ENCODE results near the gene GNG12.

GNG12 gene

DNA sequence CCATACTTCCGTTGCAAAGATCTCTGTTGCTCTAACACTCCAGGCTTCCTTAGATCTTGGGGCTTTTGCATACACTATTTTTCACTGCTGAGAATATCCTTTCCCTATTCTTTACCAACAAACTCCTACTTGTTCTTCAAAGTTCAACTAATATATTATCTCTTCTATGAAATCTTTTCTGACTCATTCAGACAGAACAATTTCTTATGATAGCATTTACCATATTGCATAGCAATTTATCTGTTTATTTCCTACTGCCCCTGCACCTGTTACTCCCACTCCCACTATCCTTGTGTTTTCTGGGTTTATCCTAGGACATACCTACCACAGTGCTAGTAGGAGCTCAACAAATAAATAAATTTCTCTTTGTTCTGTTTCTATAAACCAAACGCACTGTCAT is 137.3 kb downstream of the GNG12 start:
- DNase-seq = no peak

DNA sequence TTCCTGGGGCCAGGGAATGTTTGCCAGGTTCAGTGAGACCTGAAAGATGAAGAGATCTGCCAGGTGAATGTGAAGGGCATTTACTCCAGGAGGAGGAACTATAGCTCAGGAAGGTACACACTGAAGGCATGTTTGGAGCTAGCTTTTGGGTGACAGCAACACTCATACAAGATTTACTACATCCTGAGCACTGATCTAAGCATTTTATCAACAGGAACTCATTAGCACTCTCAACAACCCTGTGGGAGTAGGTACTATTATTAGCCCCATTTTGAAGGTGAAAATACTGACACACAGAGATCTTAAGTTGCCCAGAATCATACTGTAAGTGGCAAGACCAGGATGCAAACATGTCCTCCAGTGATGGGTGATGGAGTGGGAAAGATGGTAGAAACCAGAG is 141.6 kb downstream of the GNG12 start:
- DNase-seq = no peak

DNA sequence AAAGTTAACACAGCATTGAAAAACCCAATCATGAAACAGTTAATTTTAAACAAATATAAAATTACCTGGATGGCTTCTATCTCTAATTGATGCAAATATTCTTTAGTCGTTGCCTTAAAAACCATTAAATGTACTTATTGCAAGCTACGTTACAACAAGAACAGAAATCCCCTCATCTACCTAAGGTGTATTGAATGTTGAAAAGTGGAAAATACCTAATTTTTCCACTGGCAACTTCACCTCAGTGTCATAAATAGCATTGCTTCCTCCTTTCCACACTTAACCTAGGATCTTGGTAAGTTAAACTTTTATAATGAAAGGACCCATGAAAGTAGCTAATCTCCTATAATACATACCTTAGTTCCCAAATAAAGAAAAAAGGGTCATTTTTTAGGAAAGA is 142.9 kb downstream of the GNG12 start:
- DNase-seq = no peak

DNA sequence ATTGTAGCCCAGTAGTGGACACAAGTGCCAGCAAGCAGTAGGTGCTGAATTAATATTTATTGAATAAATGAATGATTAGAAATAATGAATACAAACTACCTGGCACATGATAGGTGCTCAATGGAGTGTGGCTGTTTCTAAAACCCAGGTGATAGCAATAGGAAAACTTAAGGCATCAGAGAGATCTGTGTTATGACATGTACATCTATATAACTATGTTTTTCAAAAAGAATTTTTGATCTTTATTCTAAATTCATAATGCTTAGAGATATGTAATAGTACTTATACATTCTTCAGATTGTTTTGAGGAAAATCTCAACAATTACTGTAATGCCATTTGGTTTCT is 143.3 kb downstream of the GNG12 start:
- no peak for DNase-seq

DNA sequence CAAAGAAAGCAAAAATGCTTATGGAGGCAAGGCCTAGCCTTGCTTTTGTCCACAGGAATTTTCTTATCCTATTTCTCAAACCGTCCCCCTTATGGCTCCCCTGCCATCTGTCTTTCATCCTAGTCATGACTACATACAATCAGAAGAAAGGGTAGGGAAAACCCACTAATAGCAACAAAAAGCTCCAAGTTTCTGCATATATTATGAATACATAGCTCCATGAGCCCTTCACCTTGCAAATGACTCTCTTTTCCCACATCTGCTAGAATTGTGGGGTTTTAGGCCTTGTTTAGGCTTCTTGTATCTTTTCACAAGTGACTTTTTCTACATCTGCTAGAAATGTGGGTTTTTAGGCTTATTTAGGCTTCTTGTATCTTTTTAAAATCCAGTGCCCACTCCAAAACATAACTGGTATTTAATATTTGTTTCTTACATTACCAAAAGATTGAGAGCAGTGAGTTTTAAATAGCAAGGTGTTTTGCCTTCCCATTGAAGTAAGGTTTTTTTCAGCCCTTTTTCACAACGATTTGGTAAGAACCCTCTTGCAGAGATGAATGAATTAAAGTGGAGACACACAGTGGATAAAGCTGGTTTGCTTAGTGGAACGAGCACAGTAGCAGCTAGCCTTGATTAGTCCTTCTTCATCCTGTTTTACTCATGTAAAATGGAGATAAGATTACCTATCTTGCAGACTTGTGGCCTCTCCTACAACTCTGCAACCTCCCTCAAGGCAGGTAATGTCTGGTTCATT is 143.8 kb downstream of the GNG12 start:
- no peak for DNase-seq

DNA sequence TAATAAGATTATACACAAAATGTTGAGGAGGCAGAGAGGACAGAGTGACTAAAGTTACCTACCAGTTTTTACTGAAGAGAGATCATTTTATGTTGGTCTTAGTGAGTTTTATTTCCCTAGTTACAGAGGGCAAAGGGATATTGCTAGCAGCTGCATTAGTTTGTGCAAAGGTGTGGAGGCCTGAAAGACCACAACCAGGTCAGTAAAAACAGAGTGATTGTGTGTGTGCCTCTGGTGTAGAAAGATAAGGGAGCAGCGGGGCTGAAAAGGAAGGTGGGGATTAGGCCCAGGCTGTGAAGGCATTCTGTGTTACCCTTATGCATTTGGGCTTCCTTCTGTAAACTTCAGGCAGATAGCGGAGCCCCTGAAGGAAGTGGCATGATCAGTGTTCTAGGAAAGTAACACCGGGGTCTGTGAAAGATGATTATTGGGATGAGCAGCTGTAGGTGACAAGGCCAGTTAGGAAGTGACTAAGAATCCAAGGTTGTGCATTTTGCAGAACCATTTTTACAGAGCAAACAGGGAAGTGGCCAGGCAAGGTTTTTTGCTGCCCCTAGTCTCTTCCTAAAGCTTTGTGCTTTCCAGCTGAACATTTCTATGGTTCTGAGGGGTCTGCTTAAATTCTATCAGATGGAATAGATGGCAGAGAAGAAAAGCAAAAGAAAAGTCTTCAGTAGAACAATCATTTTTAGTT is 144.6 kb downstream of the GNG12 start:
- peak; percentile 40 for DNase-seq

DNA sequence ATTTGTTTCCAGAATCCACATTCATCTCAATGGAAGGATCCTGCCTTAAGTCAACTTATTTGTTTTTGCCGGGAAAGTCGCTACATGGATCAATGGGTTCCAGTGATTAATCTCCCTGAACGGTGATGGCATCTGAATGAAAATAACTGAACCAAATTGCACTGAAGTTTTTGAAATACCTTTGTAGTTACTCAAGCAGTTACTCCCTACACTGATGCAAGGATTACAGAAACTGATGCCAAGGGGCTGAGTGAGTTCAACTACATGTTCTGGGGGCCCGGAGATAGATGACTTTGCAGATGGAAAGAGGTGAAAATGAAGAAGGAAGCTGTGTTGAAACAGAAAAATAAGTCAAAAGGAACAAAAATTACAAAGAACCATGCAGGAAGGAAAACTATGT is 145.6 kb downstream of the GNG12 start:
- DNase-seq = no peak

DNA sequence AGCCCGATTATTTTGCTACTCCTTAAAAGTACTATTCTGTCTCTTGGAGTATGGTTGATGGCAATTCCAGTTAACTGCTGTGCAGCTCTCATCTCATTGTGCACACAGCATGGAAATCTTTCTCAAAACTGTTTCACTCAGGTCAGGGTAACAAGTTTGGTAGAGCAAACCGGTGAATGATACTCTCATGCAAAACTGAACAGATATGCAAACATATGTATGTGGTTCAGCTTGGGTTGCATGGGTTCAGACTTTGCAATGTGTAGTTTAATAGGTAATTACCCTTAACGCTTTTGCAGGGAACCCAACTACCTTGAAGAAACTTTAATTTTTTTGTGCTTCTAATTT is 146.1 kb downstream of the GNG12 start:
- no peak for DNase-seq

DNA sequence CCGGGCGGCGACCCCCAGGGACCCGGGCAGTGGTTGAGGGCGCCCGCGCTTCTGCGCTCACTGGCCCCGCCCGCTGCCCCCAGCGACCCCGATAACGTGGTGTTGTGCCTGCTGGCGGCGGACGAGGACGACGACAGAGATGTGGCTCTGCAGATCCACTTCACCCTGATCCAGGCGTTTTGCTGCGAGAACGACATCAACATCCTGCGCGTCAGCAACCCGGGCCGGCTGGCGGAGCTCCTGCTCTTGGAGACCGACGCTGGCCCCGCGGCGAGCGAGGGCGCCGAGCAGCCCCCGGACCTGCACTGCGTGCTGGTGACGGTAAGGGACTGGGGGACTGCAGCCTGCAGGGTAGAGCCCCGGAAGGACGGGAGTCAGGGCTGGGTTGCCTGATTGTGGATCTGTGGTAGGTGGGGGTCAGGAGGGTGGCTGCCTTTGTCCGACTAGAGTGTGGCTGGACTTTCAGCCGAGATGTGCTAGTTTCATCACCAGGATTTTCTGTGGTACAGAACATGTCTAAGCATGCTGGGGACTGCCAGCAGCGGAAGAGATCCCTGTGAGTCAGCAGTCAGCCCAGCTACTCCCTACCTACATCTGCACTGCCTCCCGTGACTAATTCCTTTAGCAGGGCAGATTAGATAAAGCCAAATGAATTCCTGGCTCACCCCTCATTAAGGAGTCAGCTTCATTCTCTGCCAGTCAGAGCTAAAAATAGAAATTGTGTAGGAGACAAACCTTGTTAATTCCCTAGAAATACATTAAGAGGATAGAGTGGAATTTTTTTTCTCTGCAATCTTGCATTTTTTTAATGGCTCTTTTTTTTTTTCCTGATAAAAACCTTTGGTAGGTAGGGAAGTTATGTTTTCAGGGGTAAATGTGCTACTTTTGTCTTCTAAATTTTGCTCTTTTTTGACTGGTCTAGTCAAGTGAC is 146.7 kb downstream of the GNG12 start:
- DNase-seq = peak; percentile 46

DNA sequence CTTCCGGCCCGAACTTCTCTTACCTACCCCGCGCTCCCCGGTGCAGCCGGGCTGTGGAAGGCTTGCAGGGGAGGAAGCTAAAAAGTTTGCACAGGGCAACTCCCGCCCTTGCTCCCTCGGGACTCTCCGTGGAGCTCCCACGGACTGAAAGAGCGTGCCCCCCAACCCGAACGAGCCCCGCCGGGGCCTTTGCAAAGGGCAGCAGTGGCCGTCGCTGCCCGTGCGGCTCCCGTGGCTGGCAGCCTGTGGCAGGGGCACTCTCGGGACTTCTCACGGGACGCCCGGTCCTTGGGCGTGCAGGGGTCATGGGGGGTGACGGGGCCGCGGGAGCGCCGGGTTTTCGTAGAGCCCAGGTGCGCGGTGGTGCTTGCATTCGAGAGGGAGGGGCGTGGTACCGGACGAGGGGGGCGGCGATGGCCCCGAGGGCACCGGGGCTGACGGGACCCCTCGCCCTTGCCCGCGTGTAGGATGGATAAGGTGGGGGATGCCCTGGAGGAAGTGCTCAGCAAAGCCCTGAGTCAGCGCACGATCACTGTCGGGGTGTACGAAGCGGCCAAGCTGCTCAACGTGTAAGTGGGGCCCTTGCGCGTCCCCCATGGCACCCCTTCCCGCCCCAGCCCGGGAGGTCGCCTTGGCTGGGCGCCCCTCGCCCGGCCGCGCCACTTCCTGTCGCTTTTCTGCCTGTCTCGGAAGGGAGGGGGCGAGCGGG is 147.6 kb downstream of the GNG12 start:
- peak; percentile 10 for DNase-seq

DNA sequence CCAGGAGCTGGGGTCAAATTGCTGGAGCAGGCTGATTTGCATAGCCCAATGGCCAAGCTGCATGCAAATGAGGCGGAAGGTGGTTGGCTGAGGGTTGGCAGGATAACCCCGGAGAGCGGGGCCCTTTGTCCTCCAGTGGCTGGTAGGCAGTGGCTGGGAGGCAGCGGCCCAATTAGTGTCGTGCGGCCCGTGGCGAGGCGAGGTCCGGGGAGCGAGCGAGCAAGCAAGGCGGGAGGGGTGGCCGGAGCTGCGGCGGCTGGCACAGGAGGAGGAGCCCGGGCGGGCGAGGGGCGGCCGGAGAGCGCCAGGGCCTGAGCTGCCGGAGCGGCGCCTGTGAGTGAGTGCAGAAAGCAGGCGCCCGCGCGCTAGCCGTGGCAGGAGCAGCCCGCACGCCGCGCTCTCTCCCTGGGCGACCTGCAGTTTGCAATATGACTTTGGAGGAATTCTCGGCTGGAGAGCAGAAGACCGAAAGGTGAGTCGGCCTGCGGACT is 148.2 kb downstream of the GNG12 start, which contains the start of gene GADD45A:
GADD45A (plus strand) TSS at position 135 of the 491 bp plus-strand sequence; CDS start at position 429, 294 bp downstream.
- peak; percentile 89 for DNase-seq

DNA sequence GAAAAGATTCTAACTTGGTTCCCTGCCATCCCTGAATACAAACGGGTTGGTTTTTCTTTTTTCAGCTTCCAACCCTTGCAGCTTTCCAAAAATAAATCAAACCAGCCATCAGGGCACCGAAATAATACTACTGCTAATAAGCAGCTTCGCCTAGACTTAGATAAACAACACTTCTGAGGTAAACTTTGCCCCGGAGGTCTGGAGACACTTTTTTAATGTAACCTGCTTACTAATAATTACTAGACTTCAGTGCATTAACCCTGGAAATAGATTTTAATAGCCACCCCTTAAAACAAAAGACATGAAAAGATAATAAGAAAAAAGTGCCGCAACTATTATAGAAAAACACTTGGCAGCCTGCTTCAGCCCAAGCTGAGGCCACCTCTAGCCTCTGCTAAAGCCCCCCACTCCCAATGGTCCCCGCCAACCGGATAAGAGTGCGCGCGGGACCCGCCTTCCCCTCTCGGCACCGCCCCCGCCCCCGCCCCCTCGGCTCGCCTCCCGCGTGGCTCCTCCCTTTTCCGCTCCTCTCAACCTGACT is 148.7 kb downstream of the GNG12 start:
- no peak for DNase-seq

DNA sequence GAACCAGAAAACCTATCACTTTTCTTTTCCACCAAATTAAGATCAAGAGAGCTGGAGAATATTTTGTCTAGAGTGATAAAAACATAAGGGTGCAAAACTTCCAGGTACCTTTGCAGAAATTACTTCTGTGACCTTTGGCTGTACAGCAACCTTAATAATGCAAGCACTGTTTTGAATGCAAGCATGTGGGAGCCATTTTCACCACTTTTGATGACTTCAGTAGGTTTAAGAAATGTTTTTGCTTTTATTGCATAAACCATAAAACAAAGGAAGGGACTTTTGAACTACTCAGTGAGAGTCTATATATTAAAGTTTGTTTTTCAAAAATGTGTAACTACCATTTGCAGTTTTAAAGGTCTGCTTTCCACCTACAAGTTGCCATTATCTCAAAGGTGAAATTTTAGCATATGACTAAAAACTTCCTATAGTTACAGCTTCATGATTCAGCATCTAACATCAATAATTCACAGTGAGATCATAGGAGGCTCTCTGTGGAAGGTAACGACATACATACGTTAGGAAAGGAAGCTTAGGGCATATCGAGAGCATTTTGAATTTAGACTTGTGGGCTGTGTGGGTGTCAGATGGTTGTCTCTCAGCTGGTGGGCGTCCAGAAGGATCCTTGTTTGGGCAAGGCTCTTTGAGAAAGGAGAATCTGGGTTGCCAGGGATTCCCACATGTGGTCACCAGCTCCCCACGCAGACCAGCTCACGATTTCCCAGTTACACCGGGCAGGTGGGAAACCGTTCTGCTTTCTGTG is 149.3 kb downstream of the GNG12 start:
- DNase-seq = no peak

DNA sequence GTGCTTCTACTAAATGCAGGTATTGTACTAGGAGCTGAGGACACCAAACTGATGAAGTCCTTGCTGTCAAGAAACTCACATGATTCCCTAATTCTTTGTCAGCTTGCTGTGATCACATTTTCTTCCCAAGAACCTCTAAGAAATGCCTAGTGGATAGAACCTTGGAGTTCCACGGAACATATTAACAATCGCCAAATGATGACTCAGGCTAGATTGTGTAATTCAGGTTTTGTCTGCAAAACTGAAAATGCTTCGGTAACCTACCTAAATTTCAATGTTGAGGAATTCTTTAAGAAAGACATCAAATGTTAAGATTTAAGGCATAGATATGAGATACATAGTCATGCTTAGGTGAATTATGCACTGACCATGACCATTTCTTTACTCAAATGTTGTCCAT is 150.0 kb downstream of the GNG12 start:
- DNase-seq = no peak

DNA sequence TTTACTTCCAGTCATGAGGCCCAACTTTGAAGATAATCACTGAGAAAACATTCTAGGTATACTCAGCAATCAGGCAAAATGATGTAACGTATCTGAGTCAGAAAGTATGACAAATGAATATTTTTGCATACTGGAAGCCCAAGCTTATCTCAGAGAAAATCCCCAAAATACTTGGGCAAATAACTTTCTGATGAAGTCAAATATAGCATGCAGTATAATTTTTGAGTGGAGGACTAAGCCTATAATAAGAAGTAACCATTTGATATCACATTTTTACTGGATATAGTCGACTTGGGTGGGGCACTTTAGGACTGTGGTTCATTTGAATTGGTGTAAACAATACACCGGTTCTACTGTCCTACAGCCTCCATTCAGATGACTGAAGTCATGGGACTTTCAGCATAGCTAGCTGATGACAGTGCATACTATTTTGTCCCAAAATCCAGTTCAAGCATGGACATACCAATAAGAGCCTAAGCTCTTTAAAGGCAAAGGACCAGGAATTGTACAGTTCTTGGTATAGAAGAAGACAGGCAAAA is 150.5 kb downstream of the GNG12 start:
- DNase-seq = no peak

DNA sequence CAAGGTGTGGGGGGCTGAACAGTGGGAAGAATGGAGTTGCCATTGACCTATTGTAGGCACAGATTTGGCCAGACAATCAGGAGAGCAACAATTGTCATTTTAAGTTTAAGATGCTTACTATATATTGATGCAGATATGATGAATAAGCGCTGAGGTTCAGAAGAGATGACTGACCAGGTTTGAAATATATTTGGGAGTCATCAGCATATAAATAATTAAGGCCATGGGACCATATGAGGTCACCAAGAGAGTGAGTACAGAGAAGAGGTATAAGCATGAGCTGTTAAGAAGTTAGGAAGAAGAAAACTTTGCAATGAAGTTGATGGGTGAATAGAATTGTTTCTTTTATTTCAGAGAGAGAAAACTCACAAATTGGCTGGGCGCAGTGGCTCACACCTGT is 152.8 kb downstream of the GNG12 start:
- no peak for DNase-seq

DNA sequence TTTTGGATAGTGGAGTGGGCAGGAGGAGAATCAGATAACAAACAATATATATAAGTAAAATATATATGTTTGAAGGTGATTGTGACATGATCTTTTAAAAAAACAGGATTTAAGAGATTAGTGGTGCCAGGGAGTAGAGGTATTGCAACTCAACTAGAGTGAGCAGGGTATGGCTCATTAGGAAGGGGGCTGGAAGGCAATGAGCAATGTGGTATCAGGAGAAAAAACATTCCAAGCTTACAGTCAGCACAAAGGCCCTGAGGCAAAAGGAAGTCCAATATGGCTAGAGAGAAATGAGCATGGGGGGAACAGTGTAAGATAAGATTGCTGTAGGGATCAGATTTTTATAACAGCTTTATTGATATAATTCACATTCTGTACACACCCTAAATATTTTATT is 153.6 kb downstream of the GNG12 start:
- DNase-seq = no peak

DNA sequence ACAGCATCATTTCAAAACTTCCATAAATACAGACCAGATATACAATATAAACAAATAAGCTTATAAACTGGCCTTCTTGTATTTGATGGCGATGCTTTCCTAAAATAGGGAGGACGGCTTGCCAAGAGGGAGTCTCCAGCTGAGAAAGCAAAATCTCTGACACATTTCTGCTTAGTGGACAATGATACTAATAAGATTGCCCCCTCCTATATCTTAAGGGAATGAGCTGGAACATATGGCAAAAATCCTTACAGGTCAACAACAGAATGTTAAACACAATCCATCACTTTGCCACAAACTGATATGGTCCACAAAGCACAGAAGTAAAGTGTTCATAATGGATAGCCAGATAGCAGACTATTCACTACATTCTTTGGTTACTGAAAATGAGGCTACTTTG is 155.3 kb downstream of the GNG12 start:
- DNase-seq = no peak

DNA sequence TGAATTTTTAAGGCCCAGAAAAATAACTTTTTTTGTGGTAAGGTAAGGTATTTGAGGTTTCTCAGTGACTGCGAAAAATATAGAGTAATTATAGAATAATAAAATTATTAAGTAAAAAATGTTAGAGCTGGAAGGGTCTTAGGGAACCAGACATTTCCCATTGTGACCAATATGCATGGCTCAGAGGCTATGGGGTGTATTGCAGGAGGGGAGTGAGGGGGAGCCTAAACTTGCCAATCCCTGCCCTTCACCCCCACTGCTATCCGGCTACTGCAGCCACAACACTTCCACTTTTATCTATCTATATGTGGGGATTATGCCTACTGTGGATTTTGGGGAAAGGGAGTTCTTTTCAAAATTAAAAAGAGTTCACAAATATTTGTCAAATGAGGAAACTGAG is 155.9 kb downstream of the GNG12 start:
- no peak for DNase-seq

DNA sequence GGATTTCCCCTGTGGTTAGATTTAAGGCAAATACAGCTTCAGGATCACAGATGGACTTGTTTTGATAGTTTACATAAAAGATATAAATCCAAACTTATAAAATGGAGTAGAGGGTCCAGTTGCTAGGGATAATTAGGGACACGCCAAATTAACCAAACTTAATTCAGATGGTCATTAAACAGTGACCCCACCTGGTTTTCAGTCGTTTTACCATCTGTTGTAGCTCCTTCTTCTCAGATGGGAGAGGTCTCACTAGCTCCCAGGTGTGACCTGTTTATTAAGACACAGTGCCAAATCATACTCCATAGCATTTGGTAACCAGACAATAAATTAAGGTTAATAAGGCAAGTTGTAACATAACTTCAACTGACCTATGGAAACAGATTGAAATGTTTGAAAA is 156.3 kb downstream of the GNG12 start:
- DNase-seq = no peak

DNA sequence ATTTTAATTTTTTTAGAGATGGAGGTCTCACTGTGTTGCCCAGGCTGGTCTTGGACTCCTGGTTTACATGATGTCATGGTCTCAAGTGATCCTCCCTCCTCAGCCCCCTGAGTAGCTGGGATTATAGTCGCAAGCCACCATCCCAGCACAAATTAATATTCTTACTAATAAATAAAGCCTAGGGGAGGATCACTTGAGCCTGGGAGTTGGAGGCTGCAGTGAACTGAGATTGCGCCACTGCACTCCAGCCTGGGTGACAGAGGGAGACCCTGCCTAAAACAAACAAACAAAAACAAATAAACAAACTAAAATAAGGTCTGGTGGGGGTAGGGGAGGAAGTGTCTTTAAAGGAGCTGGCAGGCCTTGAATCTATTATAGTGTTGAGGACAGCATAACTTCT is 157.0 kb downstream of the GNG12 start:
- DNase-seq = no peak

DNA sequence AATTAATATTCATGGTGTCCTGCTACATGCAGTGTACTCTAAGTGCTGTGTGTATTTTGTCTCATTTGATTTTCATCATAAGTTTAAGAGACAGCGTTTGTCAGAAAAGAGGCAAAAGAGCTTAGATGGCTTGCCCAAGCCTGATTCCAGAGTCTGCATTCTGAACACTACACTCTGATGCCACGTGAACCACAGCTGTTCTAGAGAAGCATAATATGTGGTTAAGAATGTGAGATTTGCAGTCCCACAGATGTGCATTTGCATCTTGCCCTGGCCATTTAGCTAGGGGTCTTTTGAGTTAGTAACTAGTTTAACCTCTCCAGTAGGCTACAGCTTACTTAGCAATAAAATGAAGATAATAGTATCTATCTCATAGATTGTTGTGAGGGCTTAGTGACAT is 157.5 kb downstream of the GNG12 start:
- no peak for DNase-seq

All from KG1 (cell line).